Lung (tissue), 12 donors: Measurements from ENCODE around the gene PLET1. TPM values are rescaled to one million over a fixed set of nuclear protein-coding genes. Genes with fewer than 3 reads are reported as not detected.

Experiments used
- ATAC-seq: fragments of 200-7000 bp; cut with Tn5 transposase; one replicate; pipeline ENCODE4 v1.9.1; 2020; ENCODE audit warnings: moderate number of reproducible peaks; ENCODE audit not compliant: insufficient read depth, low FRiP score
- DNase-seq, 3 donors: peaks; one replicate each; pipeline ENCODE4 v3.0.0-alpha.2; 2013 to 2017
- H3K27ac ChIP-seq, 2 donors: one replicate each; pipeline ENCODE4 v1.5.1; 2013; ENCODE audit warnings: mild to moderate bottlenecking in 2 of 2, moderate library complexity in 2 of 2, control low read depth in 1 of 2, inconsistent platforms in 1 of 2, low read depth in 1 of 2, low read length in 1 of 2
- H3K27me3 ChIP-seq, 3 donors: one replicate each; pipeline ENCODE4 v1.5.1; 2013; ENCODE audit warnings: low read length in 2 of 3; ENCODE audit not compliant: control insufficient read depth in 3 of 3, insufficient read depth in 3 of 3
- H3K36me3 ChIP-seq, 4 donors: one replicate each; pipeline ENCODE4 v1.5.1; 2013; ENCODE audit warnings: low read length in 4 of 4, mild to moderate bottlenecking in 1 of 4, moderate library complexity in 1 of 4; ENCODE audit not compliant: control insufficient read depth in 4 of 4, insufficient read depth in 4 of 4
- H3K4me1 ChIP-seq, 5 donors: one replicate each; pipeline ENCODE4 v1.5.1; 2013; ENCODE audit warnings: low read length in 5 of 5, mild to moderate bottlenecking in 2 of 5, moderate library complexity in 1 of 5; ENCODE audit not compliant: control insufficient read depth in 5 of 5, insufficient read depth in 5 of 5
- H3K4me3 ChIP-seq: one replicate; pipeline ENCODE4 v1.5.1; 2013; ENCODE audit warnings: mild to moderate bottlenecking, control low read depth, moderate library complexity
- H3K9ac ChIP-seq, 2 donors: one replicate each; pipeline ENCODE4 v1.5.1; 2013; ENCODE audit warnings: low read length in 2 of 2, control low read depth in 1 of 2; ENCODE audit not compliant: insufficient read depth in 1 of 2
- H3K9me3 ChIP-seq, 4 donors: one replicate each; pipeline ENCODE4 v1.5.1; 2013; ENCODE audit warnings: low read length in 3 of 4, mild to moderate bottlenecking in 1 of 4, moderate library complexity in 1 of 4; ENCODE audit not compliant: control insufficient read depth in 4 of 4, insufficient read depth in 3 of 4
- WGBS, 2 donors: extraction: QIAGEN DNeasy Blood & Tissue Kit; methylation state at CpG; one replicate each; pipeline ENCODE4 v1.1.7; 2013; 5-methylcytosine and 5-hydroxymethylcytosine counted together
- polyA plus RNA-seq, 2 donors: library from polyadenylated mRNA; stranded (reverse); fragments of 200-250 nt; gene quantifications; one replicate each; pipeline ENCODE4 v1.2.1, GENCODE V29; 2013
- total RNA-seq, 2 donors: library from RNA; depleted of rRNA in 1 of 2; stranded (reverse); fragments of >200 nt in 1 of 2; gene quantifications; one replicate each; pipeline ENCODE4 v1.2.1, GENCODE V29; 2014 to 2021
- TF ChIP-seq, protein P1 (sequence below): IDR thresholded peaks from 2 replicates; pipeline ENCODE4 v1.5.1; 2012; ENCODE audit warnings: mild to moderate bottlenecking; ENCODE audit errors: control extremely low read depth, extremely low read depth
- donor health status: control.
- donor health status: control.
- donor health status: Bipolar disorder and iron deficiency.
- donor health status: healthy.
- donor health status: DM: yes; HTN: yes; CAD: no.

The PLET1 gene
- total and polyA plus RNA-seq, 4 donors, result not detected

- Histone ChIP-seq H3K36me3 (peaks cover 0 to 2% (median 0%) of the 10 kb centered on the region in 4 donors), H3K9ac (no peak overlapping the region), H3K4me3 (no peak overlapping the region), H3K27me3 (no peaks in the 10 kb centered on the region), H3K27ac (no peak overlapping the region), H3K9me3 (no peaks in the 10 kb centered on the region), H3K4me1 (no peaks in the 10 kb centered on the region)
- DNase-seq (no peak), ATAC-seq (no peak)
- TF ChIP-seq, protein P1, sequence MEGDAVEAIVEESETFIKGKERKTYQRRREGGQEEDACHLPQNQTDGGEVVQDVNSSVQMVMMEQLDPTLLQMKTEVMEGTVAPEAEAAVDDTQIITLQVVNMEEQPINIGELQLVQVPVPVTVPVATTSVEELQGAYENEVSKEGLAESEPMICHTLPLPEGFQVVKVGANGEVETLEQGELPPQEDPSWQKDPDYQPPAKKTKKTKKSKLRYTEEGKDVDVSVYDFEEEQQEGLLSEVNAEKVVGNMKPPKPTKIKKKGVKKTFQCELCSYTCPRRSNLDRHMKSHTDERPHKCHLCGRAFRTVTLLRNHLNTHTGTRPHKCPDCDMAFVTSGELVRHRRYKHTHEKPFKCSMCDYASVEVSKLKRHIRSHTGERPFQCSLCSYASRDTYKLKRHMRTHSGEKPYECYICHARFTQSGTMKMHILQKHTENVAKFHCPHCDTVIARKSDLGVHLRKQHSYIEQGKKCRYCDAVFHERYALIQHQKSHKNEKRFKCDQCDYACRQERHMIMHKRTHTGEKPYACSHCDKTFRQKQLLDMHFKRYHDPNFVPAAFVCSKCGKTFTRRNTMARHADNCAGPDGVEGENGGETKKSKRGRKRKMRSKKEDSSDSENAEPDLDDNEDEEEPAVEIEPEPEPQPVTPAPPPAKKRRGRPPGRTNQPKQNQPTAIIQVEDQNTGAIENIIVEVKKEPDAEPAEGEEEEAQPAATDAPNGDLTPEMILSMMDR, result no peak
- 85% methylated on average over 3 of the region's 3 CpGs for WGBS, 2 donors
These were observed 5.7 kb upstream of the PLET1 start for GRCh38 chr11:112266410-112266778.

DNA sequence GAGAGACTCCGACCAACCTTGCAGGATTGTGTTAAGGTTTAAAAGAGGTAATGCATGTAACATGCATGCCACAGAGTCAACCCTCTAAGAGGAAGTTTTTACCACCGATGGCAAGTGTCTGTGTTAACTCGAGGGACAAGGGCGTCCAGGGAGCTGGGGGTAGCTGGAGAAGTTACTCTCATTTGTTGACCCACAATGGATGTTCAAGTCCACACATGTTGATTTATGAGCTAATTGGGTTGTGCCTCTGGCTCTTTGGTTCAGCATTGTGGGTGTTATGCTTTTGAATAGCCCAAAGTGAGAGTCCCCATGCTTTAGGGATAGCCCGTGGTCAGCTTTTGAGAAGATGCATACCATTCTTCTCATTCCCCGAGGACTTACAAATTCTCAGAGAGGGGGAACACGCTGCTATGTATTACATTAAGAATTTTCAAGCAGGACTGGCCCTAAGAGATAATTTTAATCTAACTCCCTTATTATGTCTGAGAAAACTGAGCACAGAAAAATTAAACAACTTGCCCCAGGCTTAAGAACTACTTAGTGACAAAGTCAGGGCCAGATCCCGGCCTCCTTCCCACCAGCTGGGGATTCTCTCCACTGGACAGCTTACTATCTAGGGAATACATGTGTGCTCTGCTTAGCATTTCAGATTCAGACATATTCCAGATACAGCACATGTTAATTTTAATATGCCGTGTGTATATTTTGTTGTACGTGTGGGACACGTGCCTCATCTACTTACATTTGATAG, 5.2 kb upstream of the PLET1 start:
- ATAC-seq (no peak), DNase-seq (no peak)
- Histone ChIP-seq H3K9ac (no peak overlapping the region), H3K9me3 (no peaks in the 10 kb centered on the region), H3K4me3 (no peak overlapping the region), H3K27ac (no peak overlapping the region), H3K27me3 (no peaks in the 10 kb centered on the region), H3K4me1 (no peaks in the 10 kb centered on the region), H3K36me3 (peaks cover 0 to 1% (median 0%) of the 10 kb centered on the region in 4 donors)
- TF ChIP-seq, protein P1, result no peak
- WGBS, 2 donors, result 66 to 89% methylated on average over 11 of the region's 11 CpGs

DNA sequence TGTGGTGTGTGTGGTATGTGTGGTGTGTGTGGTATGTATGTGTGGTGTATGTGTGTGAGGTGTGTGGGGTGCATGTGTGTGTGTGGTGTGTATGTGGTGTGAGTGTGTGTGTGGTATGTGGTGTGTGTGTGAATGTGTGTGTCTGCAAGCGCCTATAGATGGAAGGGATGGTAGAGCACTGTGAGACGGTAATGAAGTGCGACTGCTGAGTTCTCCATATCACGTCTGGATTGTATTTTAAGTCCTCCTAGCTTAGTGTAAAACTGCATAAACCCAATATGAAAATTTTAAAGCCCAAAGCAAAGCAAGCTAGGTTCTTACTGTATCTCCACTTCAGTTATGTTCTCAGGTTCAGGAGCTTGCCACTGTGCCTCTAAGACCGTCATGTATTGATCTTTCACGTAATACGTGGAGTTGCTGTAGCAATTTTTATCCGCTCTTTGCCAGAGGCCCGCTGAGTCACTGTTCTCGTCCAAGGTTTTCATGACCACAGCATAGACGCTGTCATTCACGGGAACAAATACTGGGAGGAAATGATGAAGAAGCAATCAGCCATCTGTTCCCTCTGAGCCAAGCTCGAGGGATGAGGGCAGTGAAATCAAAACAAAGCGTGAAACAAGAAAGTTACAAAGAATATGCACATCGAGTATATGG, 5.5 kb downstream of the PLET1 start:
- H3K4me3 ChIP-seq, result no peak overlapping the region
- TF ChIP-seq, protein P1, result no peak
- 35 to 56% methylated on average over 15 of the region's 15 CpGs for WGBS, 2 donors
- H3K36me3 ChIP-seq, result no peaks in the 10 kb centered on the region
- DNase-seq, result peak in 2 of 3 donors; percentile 14 to 22
- peaks cover 0 to 2% (median 0%) of the 10 kb centered on the region in 4 donors for H3K9me3 ChIP-seq
- ATAC-seq, result no peak
- no peak overlapping the region for H3K27ac ChIP-seq
- peaks cover 0 to 2% (median 0%) of the 10 kb centered on the region in 5 donors for H3K4me1 ChIP-seq
- no peak overlapping the region for H3K9ac ChIP-seq
- no peaks in the 10 kb centered on the region for H3K27me3 ChIP-seq
